HG03442 (cell line): ENCODE data around the gene CPEB4.

Experiments used
- ATAC-seq: cut with Tn5 transposase; IDR thresholded peaks from one replicate; pipeline ENCODE4 v1.9.1; 2021; ENCODE audit warnings: mild to moderate bottlenecking, moderate library complexity; ENCODE audit not compliant: unreplicated experiment

Gene CPEB4

DNA sequence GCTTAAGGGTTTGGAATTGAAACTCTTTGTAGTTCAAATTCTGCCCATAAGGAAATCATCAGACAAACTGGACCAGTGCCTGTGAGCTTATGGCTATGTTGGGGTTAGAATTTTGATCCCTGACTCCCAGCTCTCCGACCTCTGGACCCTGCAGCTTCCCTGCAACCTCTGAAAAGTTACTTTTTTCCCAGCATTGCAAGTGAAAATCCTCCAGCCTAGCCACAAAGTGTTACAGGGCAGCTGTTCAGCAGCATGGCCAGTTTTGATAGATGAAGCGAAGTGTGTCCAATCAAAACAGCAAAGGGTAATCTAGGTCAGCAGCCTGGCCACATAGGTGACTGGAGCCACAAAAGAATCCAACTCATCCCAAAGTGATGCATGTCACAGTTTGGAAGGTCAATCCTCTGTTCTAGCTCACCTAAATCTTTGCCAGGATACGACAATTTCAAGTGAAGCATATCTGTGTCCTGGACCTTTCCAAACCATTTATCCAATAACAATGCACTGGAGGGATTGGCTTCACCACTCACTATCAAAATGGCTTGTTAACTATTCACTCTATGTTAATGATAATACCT lies 4.7 kb upstream of the CPEB4 start:
- no peak for ATAC-seq

DNA sequence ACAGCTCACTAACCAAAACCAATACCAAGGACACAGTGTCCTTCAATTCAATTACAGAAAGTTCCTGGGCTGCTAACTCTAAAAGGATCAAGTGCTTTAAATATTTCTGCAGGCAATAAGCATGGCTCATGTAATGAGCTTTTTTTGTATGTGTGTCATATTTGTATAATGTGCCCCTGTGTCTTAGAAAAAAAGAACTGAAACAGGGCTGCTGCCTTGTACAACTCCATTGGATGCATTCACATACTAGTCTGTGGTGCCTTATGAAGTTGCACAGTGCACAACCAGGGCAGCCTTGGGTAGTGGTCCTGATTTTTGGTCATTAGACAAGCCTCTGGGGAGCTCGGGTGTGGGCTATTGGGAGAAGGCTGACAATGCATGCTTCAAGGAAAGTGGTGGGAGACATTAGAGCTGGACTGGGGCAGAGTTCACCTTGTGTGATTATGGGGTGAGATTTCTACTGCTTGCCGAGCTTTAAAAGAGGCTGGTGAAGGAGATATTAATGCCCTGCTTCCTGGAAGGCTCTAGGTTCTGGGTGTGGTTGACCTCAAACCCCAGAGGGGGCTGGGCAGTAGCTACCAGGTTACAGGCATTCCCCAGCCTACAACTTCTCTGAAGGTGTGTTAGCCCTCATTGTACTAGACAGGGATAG lies 3.6 kb upstream of the CPEB4 start:
- no peak for ATAC-seq

DNA sequence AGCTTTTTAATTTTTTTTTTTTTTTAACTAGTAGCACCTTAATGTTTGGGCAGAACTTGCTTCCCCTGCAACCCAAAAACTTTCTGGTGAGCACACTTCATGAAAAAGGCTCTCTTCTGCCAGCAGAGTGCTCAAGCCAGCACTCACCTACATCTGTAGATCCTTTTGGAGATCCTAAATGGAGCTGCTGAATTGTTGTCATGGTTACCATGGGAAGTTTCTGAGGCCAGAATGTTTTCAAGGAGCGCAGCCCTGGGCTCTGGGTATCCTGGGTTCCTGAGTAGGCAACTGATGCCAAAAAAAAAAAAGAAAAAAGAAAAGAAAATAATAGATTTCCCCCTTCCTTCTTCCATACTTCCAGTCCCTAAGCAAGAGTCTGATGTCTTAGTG lies 3.1 kb upstream of the CPEB4 start:
- no peak for ATAC-seq

DNA sequence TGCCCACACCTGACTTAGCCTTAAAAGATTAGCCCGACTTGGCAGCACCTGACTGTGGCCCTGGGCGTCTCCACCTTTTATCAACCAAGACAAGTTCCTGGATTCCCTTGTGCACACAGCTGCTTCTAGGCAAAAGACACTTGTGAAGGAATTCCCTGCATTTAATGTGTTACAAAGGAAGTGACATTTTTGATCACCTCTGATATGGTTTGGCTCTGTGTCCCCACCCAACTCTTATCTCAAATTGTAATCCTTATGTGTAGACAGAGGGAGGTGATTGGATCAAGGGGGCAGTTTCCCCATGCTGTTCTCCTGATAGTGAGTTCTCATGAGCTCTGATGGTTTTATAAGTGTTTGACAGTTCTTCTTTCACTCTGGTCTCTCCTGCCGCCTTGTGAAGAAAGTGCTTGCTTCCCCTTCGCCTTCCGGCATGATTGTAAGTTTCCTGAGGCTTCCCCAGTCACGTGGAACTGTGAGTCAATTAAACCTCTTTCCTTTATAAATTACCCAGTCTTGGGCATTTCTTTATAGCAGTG lies 2.6 kb upstream of the CPEB4 start:
- ATAC-seq, result no peak

DNA sequence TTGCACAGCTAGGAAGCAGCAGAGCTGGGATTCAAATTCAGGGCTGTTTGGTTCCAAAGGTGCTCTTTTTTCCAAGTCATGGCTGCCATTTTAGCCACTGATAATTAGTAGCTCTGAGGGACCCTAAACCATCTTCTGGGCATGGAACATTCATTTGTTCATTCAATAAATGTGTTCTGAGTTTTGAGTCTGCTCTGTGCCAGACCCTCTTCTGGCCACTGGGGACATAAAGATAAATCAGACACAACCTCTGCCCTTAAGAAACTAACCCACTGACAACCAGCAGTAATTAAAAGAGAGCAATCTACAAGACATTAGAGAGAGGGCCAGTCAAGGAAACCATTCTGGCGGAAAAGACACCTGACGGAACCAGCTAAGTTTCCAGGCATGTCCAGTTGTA lies 2.0 kb upstream of the CPEB4 start:
- no peak for ATAC-seq

DNA sequence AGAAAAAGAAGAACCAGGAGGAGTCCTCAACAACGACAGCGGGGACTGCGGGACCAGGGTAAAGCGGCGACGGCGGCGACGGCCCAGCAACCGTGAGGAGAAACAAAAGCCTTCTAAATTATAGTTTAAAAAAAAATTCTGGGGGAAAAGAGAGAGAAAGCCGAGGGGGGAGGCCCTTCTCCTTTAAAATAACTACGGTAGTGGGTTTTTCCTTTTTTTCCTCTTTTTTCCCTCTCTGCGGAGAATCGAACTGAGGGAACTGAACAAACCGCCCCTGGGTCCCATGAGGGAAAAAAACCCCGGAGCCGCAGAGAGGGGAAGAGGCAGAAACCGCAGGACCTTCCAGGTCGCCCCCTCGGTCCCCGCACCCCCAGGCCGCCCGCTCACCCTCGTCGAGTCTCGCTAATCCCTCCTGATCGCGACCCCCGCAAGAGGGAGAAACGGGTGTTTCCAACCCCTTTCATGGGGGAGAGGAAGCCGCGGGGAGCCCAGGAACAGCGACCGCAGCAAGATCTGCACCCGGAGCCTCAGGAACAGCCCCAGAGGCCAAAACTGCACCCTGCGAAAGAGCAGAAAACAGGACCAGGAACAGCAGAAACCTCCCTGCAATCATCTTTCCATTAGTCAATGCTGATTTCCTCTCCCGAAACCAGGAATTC lies 453 bp downstream of the CPEB4 start:
- no peak for ATAC-seq

DNA sequence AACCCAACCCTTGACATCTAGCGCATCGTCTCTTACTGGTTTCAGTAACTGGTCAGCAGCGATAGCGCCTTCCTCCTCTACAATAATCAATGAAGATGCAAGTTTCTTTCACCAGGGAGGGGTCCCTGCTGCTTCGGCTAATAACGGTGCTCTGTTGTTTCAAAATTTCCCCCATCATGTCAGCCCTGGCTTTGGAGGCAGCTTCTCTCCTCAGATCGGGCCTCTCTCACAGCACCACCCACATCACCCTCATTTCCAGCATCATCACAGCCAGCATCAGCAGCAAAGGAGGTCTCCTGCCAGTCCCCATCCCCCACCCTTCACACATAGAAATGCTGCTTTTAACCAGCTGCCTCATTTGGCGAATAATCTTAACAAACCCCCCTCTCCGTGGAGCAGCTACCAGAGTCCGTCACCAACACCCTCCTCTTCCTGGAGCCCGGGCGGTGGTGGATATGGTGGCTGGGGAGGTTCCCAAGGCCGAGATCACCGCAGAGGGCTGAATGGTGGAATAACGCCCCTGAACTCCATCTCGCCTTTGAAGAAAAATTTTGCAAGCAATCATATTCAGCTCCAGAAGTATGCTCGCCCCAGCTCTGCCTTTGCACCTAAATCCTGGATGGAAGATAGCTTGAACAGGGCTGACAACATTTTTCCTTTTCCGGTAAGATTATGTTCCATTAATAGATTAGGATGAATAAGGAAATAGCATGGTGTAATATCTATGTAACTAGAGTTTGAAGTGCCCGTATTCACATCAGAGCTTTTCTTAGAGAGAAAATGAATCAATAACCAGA lies 2.2 kb downstream of the CPEB4 start:
- no peak for ATAC-seq

DNA sequence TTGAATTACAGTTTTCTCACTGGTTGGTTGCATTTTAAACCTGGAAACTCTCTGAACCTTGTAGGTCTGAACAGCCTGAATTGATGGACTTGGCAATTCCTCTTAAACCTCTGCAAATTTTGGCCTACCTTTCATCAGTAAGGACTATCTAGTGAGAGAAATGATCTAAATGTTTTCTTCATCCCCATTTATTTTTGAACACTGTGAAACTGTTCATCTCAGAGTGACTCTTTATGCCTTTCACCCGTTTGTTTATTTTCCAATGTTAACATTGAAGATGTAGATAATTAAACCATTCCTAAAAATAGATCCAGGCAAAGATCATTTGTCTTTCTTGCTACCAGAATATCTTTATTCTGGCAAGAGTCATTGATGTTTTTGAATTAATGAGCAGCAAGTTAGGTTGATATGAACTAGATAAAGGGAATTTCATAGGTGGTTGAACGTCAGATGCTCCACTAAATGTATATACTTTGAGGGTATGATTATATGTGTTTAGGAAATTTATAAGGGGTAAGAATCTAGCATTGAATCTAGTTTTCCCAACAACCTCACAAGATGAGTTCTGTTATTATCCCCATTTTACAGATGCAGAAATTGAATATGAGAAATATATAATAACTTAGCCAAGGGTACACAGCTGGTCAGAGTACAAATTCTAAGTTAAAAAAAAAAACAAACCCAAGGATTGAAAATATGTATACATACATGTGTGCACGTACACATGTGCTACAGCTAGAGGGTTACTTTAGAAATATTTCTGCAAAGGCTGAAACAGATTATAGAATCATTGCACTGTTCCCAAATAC lies 3.4 kb downstream of the CPEB4 start:
- no peak for ATAC-seq

DNA sequence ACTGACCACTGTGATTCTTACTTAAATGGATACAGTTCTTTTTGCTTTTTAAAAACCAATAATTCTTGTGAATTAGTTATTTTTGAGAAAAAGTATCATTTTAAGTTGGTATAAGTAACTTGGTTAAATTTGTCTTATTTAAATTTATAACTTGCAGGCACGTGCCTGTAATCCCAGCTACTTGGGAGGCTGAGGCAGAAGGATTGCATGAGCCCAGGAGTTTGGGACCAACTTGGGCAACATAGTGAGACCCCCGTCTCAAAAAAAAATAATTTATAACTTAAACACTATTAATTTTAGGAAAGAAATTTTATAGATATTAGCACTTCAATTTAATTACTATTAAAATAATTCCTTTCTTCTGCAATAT lies 5.0 kb downstream of the CPEB4 start:
- ATAC-seq, result no peak

DNA sequence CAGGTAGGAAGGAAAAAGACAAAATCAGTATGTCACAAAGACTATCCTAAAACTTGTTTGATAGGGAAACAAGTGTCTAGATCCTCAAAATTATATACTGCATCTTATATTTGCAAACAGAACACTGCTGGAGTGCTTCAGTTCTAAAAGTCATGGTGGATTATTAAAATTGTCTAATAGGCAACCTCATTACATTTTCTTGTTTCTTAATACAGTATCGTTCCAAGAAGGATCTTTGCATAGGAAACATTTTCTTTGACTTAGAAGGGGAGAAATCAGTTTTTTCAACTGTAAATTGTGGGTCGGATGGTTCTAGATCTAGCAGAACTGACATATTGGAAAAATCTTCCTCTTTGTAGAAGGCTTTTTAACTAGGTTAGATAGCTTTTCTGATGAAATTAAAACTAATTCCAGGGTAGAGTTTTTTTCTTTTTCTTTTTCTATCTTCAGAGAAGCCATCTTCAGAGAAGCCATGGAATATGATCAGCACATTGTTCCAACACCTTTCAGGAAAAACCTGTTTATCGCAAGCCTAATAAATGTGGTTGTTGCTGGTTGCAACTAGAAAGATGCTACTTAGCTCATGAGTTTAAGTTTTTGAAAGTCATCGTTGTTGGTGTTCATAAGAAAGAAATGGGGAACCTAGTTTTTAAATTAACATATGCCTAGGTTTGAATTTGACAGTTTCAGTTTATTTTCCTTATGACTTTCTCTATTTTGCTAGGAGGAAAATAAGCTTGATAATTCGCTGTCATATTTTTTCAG lies 7.4 kb downstream of the CPEB4 start:
- ATAC-seq, result no peak

DNA sequence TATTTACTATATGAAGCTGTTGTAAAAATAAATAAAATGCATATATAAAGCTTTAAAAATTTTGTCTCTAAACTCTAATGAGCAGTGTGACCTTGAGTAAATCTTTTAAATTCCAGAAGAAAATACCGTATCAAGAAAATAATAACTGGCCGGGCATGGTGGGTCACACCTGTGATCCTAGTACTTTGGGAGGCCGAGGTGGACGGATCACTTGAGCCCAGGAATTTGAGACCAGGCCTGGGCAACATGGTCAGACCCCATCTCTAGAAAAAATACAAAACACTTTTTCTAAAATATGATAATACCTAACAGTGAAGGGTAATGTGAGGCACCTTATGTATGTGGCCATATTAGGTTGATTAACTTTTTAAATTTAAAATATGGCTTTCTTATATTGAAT lies 8.5 kb downstream of the CPEB4 start:
- no peak for ATAC-seq

DNA sequence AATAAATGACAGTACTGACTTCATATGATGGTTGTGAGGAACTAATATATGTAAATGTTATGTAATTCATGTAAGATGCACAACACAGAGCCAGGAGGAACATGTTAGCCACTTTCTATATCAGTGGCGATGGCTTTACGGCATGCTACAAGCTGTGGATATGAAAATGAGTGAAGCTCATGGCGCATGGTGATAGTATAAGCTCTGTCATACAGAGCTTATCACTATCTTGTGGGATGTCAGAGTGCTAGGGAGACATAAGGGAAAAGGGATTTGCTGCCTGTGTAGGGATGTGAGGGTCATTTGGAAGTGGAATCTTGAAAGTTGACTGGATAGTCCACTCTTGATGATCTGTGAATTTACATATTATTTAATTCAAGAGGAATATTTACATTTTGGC lies 13.6 kb downstream of the CPEB4 start:
- ATAC-seq, result no peak

DNA sequence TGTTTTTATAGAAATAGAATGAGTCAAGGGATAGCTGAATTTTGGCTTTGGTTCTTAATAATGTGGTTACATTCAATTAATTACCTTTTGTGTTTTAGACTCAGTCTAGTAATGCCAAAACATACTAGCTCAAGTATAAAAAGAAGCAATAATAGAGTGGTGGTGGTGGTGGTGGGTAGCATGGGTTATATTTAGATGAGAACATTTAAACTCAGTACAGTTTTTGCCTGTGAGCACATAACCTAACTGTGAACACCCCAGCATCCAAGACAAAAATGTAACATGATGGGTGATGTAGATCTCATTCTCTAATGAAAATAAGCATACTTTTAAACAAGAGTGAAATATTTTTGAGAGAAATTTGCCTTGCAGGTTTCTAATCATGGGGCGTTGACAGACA lies 14.2 kb downstream of the CPEB4 start:
- no peak for ATAC-seq

DNA sequence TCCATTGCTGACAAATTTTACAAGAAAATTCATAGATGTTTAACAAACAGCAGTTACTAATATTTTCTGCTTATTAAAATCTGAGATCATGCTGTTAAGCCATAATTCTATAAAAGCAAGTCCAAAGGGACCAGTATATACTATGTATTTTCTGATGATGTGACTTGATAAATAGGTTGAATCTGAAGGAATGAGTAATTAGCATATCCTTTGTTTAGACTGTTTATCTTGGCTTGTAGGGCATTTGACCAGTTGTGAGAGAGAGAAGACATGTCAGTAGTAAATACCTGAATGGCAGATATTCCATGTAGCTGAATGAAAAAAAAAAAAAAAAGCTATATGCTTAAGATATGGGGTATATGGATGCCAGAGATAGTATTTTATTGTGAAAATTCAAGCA lies 14.6 kb downstream of the CPEB4 start:
- ATAC-seq, result no peak

DNA sequence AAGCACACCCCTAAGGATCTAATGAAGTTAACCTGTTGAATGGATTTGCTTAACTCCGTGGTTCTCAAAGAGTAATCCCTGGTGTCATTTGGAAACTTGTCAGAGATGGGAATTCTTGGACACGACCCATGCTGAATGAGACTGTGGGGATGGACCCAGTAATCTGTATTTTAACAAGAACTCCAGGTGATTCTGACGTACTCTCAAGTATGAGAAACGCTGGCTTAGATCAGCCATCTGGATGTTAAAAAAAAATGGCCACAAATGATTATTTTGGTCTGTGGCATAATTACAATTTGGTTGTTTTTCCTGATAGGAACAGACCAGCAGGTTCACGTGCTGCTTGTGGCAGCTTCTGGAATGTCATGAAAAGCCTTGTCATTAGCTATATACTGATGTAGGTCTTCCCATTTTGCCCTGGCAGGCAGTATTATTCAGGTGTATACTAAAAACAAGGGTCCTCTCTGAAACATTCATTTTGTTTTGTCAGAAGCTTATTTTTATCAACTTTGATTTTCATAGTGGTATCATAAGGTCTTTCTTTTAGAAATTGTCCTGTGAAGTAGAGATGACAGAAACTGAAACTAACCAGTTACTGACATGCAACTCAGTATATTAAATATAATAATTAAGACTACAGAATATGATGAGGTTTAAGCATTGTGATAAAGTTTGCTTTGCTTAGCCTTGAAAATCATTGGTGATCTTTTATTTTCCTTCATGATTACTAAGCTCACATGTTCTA lies 15.4 kb downstream of the CPEB4 start:
- no peak for ATAC-seq

DNA sequence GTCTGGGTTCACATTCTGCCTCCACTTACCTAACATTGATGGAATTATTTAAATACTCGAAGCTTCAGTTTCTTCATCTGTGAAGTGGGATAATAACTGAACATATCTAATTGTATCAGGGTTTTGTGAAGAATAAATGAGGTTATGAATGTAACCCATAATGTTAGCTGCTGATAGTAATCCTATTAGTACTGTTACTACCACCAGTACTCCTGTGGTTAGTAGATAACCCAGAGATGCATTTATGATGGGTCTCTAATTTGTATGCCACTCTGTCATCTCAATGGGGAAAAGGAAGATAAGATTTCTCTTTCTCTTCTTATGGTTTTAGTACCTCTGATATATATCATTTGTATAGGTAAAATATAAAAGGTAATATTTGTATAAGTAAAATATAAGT lies 16.0 kb downstream of the CPEB4 start:
- ATAC-seq, result no peak

DNA sequence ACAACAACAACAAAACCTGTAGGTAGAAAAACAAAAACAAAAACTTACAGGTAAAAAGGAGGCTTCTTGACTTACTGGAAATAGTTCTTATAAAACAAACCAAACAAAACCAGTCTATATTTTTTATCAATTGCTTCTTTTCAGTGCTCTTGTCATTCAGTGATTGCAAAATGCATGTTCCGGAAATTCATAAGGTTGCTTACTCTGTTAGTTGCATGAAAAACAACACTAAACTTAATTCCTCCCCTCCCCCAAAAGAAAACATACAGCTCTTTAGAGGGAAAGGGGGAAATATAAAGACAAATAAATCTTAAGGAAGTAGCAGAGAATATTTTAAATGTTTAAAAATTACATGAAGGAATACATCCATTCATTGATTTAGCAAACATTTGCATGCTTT lies 19.1 kb downstream of the CPEB4 start:
- ATAC-seq, result no peak

DNA sequence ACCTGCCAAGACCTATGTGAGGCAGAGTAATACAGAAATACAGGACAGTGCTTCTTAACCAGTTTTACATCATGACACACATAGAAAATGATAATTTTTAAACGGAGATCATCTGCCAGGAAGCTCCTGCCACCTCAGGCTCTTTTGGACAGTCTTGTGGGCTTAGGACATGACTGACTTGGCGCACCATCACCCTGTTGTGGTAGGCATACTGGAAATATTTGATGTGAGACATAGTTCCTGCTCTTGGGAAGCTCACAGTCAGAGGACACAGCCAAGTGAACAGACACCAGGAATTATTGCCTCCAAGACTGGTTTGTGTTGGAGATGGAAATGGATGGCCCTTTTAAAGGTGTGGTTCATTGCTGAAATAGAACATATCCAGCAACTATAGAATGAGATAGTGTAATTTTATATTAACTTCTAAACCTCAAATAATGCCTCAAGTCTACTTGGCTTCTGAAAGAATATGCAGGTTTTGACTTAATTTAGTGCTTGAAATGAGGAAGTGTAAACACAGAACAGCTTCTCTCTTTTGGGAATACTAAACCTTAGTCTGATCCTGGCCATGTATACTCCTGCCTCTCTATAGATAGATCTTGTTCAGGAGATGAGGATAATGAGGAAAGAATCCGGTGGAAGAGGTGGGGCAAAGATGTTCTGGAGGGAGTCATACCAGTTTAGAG lies 19.7 kb downstream of the CPEB4 start:
- ATAC-seq, result no peak

DNA sequence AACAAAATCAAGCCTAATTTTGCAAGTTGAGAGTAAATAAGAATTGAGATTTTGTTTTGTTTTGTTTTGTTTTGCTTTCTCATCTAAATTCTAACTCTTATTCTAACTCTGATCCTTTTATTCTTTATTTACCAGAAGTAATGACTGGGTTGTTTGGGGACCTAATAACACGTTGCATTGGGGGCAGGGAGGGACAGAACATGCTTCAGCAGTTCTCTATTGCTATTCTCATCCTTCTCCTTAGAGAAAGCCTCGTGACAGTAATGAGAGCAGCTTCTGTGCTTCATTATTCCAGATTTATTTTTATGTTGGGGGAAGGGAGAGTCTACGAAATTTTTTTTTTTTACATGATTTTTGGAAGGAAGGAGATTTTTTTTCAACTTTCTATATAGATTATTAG lies 21.1 kb downstream of the CPEB4 start:
- ATAC-seq, result peak; percentile 43
